HG02759 (cell line): ENCODE data around the gene RFC4.
"Not testable (repeated sequence)": the region's sequence is repeated elsewhere in the genome, so short reads cannot be mapped to it uniquely, and the experiment has no call there.

Experiments used
- ATAC-seq: cut with Tn5 transposase; IDR thresholded peaks from one replicate; pipeline ENCODE4 v1.9.1; 2021; ENCODE audit warnings: mild to moderate bottlenecking, moderate library complexity; ENCODE audit not compliant: unreplicated experiment

RFC4 gene

GRCh38 chr3:186825294-186825821 lies 19.1 kb upstream of the RFC4 start:
- no peak for ATAC-seq

- ATAC-seq: no peak
These were observed 18.3 kb upstream of the RFC4 start for GRCh38 chr3:186824430-186825139.

- no peak for ATAC-seq
These were observed 17.1 kb upstream of the RFC4 start for GRCh38 chr3:186823386-186823785.

- ATAC-seq: not testable (repeated sequence)
These were observed 16.1 kb upstream of the RFC4 start for GRCh38 chr3:186822388-186822759.

GRCh38 chr3:186821429-186822387 lies 15.4 kb upstream of the RFC4 start:
- ATAC-seq: no peak

GRCh38 chr3:186818956-186819355 lies 12.7 kb upstream of the RFC4 start:
- ATAC-seq: no peak

GRCh38 chr3:186818516-186818915 lies 12.2 kb upstream of the RFC4 start:
- ATAC-seq: no peak

- no peak for ATAC-seq
These were observed 9.2 kb upstream of the RFC4 start for GRCh38 chr3:186815435-186815834.

GRCh38 chr3:186814100-186814499 lies 7.8 kb upstream of the RFC4 start:
- no peak for ATAC-seq

- ATAC-seq: not testable (repeated sequence)
These were observed 5.0 kb upstream of the RFC4 start for GRCh38 chr3:186811313-186811712.

GRCh38 chr3:186810336-186810996 lies 4.2 kb upstream of the RFC4 start:
- ATAC-seq: no peak

- no peak for ATAC-seq
These were observed 949 bp upstream of the RFC4 start for GRCh38 chr3:186807231-186807630.

GRCh38 chr3:186803447-186803846 lies 2.8 kb downstream of the RFC4 start:
- not testable (repeated sequence) for ATAC-seq

- ATAC-seq: no peak
These were observed 3.6 kb downstream of the RFC4 start for GRCh38 chr3:186802701-186803100.

GRCh38 chr3:186800285-186800684 lies 6.0 kb downstream of the RFC4 start:
- ATAC-seq: no peak

GRCh38 chr3:186798239-186798874 lies 7.9 kb downstream of the RFC4 start:
- ATAC-seq: no peak

- ATAC-seq: no peak
These were observed 15.9 kb downstream of the RFC4 start for GRCh38 chr3:186790261-186790981.

- no peak for ATAC-seq
These were observed 16.6 kb downstream of the RFC4 start for GRCh38 chr3:186789554-186790260.
